Osteoblast (primary cell): ENCODE results near the gene L1TD1. TPM values are rescaled to one million over a fixed set of nuclear protein-coding genes. Genes with fewer than 3 reads are reported as not detected.

Experiments used
- DNase-seq: peaks from one replicate; pipeline ENCODE4 v3.0.0; 2011; ENCODE audit warnings: low spot score, mixed read lengths; ENCODE audit not compliant: insufficient read length; ENCODE audit errors: missing footprints
- H2AFZ ChIP-seq: 2 replicates; pipeline ENCODE4 v1.6.0; 2011; ENCODE audit warnings: mild to moderate bottlenecking, low read length
- H3K27ac ChIP-seq: 2 replicates; pipeline ENCODE4 v1.5.1; 2011; ENCODE audit warnings: mild to moderate bottlenecking, low read depth, low read length, moderate library complexity
- H3K27me3 ChIP-seq: 2 replicates; pipeline ENCODE4 v1.6.0; 2012; ENCODE audit warnings: mild to moderate bottlenecking, control low read depth, inconsistent platforms, low read length, moderate library complexity; ENCODE audit not compliant: insufficient read depth
- H3K36me3 ChIP-seq: 2 replicates; pipeline ENCODE4 v1.5.1; 2011; ENCODE audit warnings: mild to moderate bottlenecking, low read length, control low read depth, moderate library complexity; ENCODE audit not compliant: insufficient read depth
- H3K4me1 ChIP-seq: 2 replicates; pipeline ENCODE4 v1.5.1; 2011; ENCODE audit warnings: mild to moderate bottlenecking, low read length, control low read depth, moderate library complexity; ENCODE audit not compliant: insufficient read depth
- H3K4me2 ChIP-seq: 2 replicates; pipeline ENCODE4 v1.6.0; 2011; ENCODE audit warnings: mild to moderate bottlenecking, low read length; ENCODE audit not compliant: insufficient read depth
- H3K4me3 ChIP-seq: fragments of 200-600 bp; sonication (generic); 3 replicates; pipeline ENCODE4 v1.5.1; 2012; ENCODE audit warnings: mild to moderate bottlenecking, low read length, inconsistent platforms; ENCODE audit not compliant: insufficient read depth
- H3K79me2 ChIP-seq: 2 replicates; pipeline ENCODE4 v1.6.0; 2012; ENCODE audit warnings: mild to moderate bottlenecking, low read length, control low read depth, inconsistent platforms; ENCODE audit not compliant: insufficient read depth
- H3K9me3 ChIP-seq: 2 replicates; pipeline ENCODE4 v1.5.1; 2011; ENCODE audit warnings: low read depth, low read length, control low read depth
- H4K20me1 ChIP-seq: 2 replicates; pipeline ENCODE4 v1.6.0; 2012; ENCODE audit warnings: mild to moderate bottlenecking, low read length, control low read depth; ENCODE audit not compliant: insufficient read depth
- total RNA-seq: library from RNA; depleted of rRNA; stranded (reverse); fragments of >200 nt; gene quantifications from 2 replicates; pipeline ENCODE4 v1.2.3, GENCODE V29; 2012
- TF ChIP-seq, protein P1 (sequence below): IDR thresholded peaks from 2 replicates; pipeline ENCODE4 v1.5.1; 2011; ENCODE audit warnings: mild to moderate bottlenecking, low read depth, low read length, moderate library complexity; ENCODE audit errors: extremely low read depth

Gene L1TD1
- total RNA-seq, 1 donor: not detected

DNA sequence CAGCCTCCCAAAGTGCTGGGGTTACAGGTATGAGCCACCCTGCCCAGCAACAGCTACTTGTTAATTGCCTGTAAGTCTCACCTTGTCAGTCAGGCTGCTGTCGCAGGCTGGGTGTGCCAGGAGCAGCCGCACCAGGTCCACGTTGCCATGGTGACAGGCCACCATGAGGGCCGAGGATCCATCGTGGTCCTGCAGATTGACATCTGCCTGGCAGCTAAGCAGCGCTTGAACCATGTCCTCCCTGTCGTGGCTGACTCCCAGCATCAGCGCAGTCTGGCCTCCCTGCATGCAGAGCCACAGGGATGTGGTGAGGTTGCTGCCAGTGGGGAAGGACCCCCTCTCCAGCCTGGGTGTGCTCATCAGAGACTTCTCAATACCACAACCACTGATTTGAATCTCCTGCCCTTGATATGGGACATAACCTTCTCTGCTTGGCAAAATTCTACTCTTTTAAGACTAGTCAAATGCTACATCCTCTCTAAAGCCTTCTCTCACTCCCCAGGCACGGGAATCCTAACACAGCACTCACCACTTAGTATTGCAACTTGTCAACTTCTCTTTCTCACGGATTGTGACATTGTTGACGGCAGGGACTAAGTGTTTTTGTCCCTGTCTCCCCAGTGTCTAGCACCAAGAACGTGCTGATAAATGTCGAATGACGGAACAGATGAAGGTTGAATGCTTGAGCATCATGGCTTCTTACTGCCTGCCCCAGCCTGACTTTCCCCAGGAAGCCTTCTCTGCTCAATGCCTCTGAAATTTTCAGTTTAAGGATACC lies 52.9 kb downstream of the L1TD1 start:
- H4K20me1 ChIP-seq: no peaks in the 10 kb centered on the region
- H3K9me3 ChIP-seq: no peaks in the 10 kb centered on the region
- H2AFZ ChIP-seq: no peak overlapping the region
- H3K79me2 ChIP-seq: no peaks in the 10 kb centered on the region
- H3K4me3 ChIP-seq: no peak overlapping the region
- H3K4me2 ChIP-seq: no peak overlapping the region
- no peaks in the 10 kb centered on the region for H3K36me3 ChIP-seq
- no peaks in the 10 kb centered on the region for H3K27me3 ChIP-seq
- no peak for DNase-seq
- no peaks in the 10 kb centered on the region for H3K4me1 ChIP-seq
- H3K27ac ChIP-seq: no peak overlapping the region
- TF ChIP-seq, protein P1, sequence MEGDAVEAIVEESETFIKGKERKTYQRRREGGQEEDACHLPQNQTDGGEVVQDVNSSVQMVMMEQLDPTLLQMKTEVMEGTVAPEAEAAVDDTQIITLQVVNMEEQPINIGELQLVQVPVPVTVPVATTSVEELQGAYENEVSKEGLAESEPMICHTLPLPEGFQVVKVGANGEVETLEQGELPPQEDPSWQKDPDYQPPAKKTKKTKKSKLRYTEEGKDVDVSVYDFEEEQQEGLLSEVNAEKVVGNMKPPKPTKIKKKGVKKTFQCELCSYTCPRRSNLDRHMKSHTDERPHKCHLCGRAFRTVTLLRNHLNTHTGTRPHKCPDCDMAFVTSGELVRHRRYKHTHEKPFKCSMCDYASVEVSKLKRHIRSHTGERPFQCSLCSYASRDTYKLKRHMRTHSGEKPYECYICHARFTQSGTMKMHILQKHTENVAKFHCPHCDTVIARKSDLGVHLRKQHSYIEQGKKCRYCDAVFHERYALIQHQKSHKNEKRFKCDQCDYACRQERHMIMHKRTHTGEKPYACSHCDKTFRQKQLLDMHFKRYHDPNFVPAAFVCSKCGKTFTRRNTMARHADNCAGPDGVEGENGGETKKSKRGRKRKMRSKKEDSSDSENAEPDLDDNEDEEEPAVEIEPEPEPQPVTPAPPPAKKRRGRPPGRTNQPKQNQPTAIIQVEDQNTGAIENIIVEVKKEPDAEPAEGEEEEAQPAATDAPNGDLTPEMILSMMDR: no peak

DNA sequence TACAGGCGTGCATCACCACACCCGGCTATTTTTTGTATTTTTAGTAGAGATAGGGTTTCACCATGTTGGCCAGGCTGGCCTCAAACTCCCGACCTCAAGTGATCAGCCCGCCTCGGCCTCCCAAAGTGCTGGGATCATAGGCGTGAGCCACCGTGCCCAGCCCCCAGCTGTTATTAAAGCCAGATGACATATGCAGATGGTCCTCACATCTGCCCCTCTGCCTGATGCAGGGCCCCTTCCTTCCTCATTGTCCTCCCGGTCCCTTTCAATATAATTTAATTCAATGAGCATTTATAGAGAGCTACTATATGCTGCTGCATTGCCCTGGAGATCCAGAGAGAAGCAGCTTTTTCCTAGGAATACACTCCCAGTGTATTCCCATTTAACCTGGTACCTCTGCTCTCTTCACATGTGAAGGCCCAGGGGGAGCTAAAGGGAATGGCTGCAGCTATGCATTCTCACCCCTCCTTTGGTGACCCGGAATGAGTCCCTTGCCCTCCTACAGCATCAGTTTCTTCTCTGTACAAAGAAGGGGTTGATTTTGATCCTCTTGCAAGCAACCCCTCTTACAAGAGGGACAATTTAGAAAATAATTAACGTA lies 55.6 kb downstream of the L1TD1 start:
- no peak for DNase-seq
- H3K9me3 ChIP-seq: no peaks in the 10 kb centered on the region
- no peaks in the 10 kb centered on the region for H3K79me2 ChIP-seq
- no peak overlapping the region for H3K4me3 ChIP-seq
- H3K36me3 ChIP-seq: no peaks in the 10 kb centered on the region
- H4K20me1 ChIP-seq: no peaks in the 10 kb centered on the region
- no peak overlapping the region for H3K4me2 ChIP-seq
- H3K27ac ChIP-seq: no peak overlapping the region
- TF ChIP-seq, protein P1: no peak
- no peak overlapping the region for H2AFZ ChIP-seq
- no peaks in the 10 kb centered on the region for H3K4me1 ChIP-seq
- H3K27me3 ChIP-seq: no peaks in the 10 kb centered on the region

DNA sequence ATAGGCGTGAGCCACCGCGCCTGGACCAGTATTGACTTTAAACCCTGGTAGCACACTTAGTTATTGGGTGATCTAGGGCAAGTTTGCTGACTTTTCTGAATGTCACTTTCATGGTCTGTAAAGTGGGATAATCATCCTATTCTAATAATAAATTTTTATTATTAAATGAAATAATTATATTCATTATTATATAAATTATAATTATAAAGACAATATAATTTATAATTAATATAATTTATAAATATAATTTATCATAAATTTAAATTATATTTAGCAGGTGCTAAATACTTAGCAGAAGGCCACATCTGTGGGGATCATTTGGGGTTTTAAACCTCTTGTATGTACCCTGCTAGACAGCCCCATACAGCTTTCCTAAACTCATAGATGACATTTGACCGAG lies 64.9 kb downstream of the L1TD1 start:
- Histone ChIP-seq H3K36me3 (no peaks in the 10 kb centered on the region), H3K9me3 (no peaks in the 10 kb centered on the region), H2AFZ (no peak overlapping the region), H4K20me1 (no peaks in the 10 kb centered on the region), H3K27ac (no peak overlapping the region), H3K4me3 (no peak overlapping the region), H3K4me1 (no peaks in the 10 kb centered on the region), H3K27me3 (no peaks in the 10 kb centered on the region), H3K79me2 (no peaks in the 10 kb centered on the region), H3K4me2 (no peak overlapping the region)
- TF ChIP-seq, protein P1: no peak
- no peak for DNase-seq

DNA sequence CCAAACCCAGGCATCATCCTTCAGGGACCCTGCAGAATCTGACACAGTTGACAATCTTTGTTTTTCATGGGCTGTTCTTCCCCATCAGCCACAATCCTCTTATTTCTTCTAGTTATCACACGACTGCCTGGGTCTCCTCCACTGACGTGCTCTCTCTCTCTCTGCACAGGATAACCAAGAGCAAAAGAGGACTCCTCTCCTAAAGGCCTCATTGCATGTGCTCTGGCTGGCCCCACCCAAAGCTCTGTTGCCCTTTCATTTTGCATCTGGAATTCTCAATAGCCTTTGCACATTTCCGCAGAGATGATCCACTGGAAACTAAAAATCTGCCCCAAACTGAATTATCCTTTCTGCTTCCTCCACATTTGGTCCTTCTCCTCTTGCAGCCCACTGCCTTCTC lies 66.0 kb downstream of the L1TD1 start:
- Histone ChIP-seq H4K20me1 (no peaks in the 10 kb centered on the region), H3K9me3 (no peaks in the 10 kb centered on the region), H3K79me2 (no peaks in the 10 kb centered on the region), H3K4me2 (no peak overlapping the region), H2AFZ (no peak overlapping the region), H3K36me3 (no peaks in the 10 kb centered on the region), H3K4me1 (no peaks in the 10 kb centered on the region), H3K4me3 (no peak overlapping the region), H3K27me3 (no peaks in the 10 kb centered on the region), H3K27ac (no peak overlapping the region)
- TF ChIP-seq, protein P1: no peak
- no peak for DNase-seq
